ENCODE data around the gene GDPD5. TPM values are rescaled to one million over a fixed set of nuclear protein-coding genes. Genes with fewer than 3 reads are reported as not detected.

GDPD5 gene
- total RNA-seq, 6 donors from 2014 or later, result 5.7 to 34.6 (median 14.0) TPM

DNA sequence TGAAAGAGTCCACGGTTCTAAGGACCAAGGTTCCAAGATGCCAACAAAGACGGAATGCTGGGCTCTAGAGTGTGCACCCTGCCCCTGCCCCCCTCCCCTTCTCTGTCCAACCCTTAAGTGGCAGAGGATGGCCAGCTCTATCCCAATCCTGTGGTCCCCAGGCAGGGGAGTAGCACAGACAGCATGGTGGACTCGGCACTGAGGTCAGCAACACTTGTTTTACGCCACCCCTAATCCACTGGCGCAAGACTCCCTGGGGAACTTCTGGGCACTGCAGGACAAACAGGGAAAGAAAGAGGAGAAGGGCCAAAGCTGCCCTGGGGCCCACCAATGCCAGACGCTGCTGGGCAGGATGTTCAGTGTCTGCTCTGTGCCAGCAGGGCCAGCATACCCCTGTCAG lies 18.9 kb downstream of the GDPD5 start:
- peak overlapping the region in 2 of 4 donors; percentile 1 to 15 for H3K27ac ChIP-seq
- H3K4me1 ChIP-seq, result peaks cover 0 to 19% (median 8%) of the 10 kb centered on the region in 4 donors
- WGBS, 2 donors, result 92 to 95% methylated on average over 6 of the region's 6 CpGs
- TF ChIP-seq, protein P1, sequence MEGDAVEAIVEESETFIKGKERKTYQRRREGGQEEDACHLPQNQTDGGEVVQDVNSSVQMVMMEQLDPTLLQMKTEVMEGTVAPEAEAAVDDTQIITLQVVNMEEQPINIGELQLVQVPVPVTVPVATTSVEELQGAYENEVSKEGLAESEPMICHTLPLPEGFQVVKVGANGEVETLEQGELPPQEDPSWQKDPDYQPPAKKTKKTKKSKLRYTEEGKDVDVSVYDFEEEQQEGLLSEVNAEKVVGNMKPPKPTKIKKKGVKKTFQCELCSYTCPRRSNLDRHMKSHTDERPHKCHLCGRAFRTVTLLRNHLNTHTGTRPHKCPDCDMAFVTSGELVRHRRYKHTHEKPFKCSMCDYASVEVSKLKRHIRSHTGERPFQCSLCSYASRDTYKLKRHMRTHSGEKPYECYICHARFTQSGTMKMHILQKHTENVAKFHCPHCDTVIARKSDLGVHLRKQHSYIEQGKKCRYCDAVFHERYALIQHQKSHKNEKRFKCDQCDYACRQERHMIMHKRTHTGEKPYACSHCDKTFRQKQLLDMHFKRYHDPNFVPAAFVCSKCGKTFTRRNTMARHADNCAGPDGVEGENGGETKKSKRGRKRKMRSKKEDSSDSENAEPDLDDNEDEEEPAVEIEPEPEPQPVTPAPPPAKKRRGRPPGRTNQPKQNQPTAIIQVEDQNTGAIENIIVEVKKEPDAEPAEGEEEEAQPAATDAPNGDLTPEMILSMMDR (IDR thresholded peaks at IDR 0.05), result no peak
- TF ChIP-seq EP300 (IDR thresholded peaks at IDR 0.05) (no peak), POLR2AphosphoS5 (IDR thresholded peaks at IDR 0.05) (no peak), POLR2A (IDR thresholded peaks at IDR 0.05) (no peak)
- H3K4me3 ChIP-seq, result no peak overlapping the region
- no peaks in the 10 kb centered on the region for H3K36me3 ChIP-seq
- no peaks in the 10 kb centered on the region for H3K27me3 ChIP-seq
- no peaks in the 10 kb centered on the region for H3K9me3 ChIP-seq
- ATAC-seq (ENCODE audit: low FRiP score in 2 of 2), result no peak
- DNase-seq, result no peak

DNA sequence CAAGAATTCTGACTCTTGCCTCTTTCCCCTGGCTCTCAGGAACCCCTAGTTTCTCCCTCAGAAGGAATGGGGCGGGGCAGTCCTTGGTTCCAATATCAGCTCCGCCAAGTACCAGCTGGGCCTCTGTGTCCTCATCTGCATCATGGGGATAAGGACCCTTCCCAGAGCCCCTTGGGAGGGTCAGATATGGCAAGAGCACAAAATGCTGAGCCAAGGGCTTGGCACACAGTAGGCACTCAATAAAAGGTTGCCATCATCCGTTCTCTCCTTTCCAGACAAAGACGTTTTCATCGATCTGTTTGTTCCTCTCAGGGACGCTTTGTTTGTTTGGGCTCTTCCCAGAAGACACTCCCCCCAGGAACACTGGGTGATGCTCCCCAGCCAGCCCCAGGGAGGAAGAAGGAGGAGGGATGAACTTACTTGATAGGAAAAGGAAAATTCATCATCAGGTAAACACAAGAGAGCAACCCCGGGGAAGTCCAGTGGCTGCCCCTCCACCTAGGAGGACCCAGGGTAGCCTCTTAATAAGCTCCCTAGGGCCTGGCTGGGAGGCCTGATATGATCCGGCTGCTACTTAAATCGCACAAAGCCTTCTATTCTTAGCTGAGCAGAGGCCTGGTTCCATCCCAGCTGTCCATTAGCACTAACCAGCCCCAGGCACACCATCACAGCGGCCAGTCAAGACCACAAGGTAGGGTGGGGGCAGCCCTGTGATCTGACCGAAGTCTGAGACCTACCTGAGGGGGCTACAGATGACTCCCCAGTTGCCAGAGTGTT lies 19.6 kb downstream of the GDPD5 start:
- Histone ChIP-seq H3K4me1 (peaks cover 0 to 19% (median 8%) of the 10 kb centered on the region in 4 donors), H3K27ac (peak overlapping the region in 2 of 4 donors; percentile 1 to 15), H3K27me3 (no peaks in the 10 kb centered on the region), H3K36me3 (no peaks in the 10 kb centered on the region), H3K9me3 (no peaks in the 10 kb centered on the region), H3K4me3 (no peak overlapping the region)
- 73 to 75% methylated on average over 9 to 10 of the region's 11 CpGs for WGBS, 2 donors
- ATAC-seq (ENCODE audit: low FRiP score in 2 of 2) (no peak), DNase-seq (no peak)
- no peak for TF ChIP-seq POLR2AphosphoS5 (IDR thresholded peaks at IDR 0.05)
- TF ChIP-seq, protein P1 (IDR thresholded peaks at IDR 0.05), result no peak
- no peak for TF ChIP-seq EP300 (IDR thresholded peaks at IDR 0.05)
- no peak for TF ChIP-seq POLR2A (IDR thresholded peaks at IDR 0.05)

DNA sequence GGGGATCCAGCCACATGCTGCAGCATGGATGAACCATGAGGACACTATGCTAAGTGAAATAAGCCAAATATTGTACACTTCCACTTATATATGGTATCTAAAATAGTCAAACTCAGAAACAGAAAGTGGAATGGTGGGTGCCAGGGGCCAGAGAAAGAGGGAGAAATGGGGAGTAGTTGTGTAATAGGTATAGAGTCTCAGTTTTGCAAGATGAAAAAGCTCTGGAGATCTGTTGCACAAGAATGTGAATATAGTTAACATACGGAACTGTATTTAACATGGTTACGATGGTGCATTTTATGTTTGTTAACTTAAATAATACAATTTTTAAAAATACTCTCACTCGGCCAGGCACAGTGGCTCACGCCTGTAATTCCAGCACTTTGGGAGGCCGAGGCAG lies 21.2 kb downstream of the GDPD5 start:
- no peak overlapping the region for H3K27ac ChIP-seq
- WGBS, 2 donors, result 86 to 90% methylated on average over 5 of the region's 5 CpGs
- no peaks in the 10 kb centered on the region for H3K9me3 ChIP-seq
- ATAC-seq (ENCODE audit: low FRiP score in 2 of 2), result no peak
- peaks cover 6 to 12% (median 10%) of the 10 kb centered on the region in 4 donors for H3K4me1 ChIP-seq
- H3K4me3 ChIP-seq, result no peak overlapping the region
- H3K36me3 ChIP-seq, result no peaks in the 10 kb centered on the region
- H3K27me3 ChIP-seq, result no peaks in the 10 kb centered on the region
- TF ChIP-seq POLR2AphosphoS5 (IDR thresholded peaks at IDR 0.05) (no peak), EP300 (IDR thresholded peaks at IDR 0.05) (no peak), POLR2A (IDR thresholded peaks at IDR 0.05) (no peak)
- TF ChIP-seq, protein P1 (IDR thresholded peaks at IDR 0.05), result no peak
- no peak for DNase-seq

DNA sequence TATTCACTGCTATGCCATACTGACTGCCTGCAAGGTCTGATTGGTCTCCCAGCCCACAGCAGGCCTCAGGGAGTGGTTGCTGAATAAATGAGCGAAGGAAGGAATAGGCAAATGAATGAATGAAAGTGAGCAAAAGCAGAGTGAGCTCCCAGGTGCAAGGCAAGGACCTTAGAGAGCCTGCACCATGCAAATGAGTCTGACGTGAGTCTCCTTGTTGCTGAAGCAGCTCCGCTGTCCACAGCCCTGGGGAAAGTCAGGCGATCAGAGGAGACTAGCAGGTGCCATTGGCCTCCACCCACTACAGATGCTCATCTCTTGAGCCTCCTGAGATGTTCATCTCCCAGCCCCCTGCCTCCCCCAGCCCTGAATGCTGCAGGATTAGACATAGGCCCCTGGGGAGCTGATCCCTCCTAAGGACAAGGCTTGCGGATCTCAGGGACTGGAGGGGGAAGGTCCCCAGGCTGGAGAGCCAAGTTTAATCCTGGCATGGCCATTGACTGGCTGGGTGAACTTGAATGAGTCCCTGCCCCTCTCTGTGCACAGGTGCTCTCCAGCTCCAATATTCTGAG lies 22.1 kb downstream of the GDPD5 start:
- WGBS, 2 donors, result 91 to 95% methylated on average over 4 to 5 of the region's 5 CpGs
- no peaks in the 10 kb centered on the region for H3K27me3 ChIP-seq
- DNase-seq, result no peak
- H3K9me3 ChIP-seq, result no peaks in the 10 kb centered on the region
- no peak for ATAC-seq (ENCODE audit: low FRiP score in 2 of 2)
- H3K27ac ChIP-seq, result no peak overlapping the region
- no peak for TF ChIP-seq POLR2AphosphoS5 (IDR thresholded peaks at IDR 0.05)
- no peak for TF ChIP-seq POLR2A (IDR thresholded peaks at IDR 0.05)
- TF ChIP-seq, protein P1 (IDR thresholded peaks at IDR 0.05), result no peak
- no peak for TF ChIP-seq EP300 (IDR thresholded peaks at IDR 0.05)
- peaks cover 9 to 14% (median 11%) of the 10 kb centered on the region in 4 donors for H3K4me1 ChIP-seq
- no peak overlapping the region for H3K4me3 ChIP-seq
- no peaks in the 10 kb centered on the region for H3K36me3 ChIP-seq
